SK-N-MC (cell line): ENCODE data around the gene PLA2G6.

Source experiments
- DNase-seq: peaks from one replicate; pipeline ENCODE4 v3.0.0-alpha.2; 2011; ENCODE audit warnings: low read depth, low spot score
- H3K27ac ChIP-seq: fragments of 200-600 bp; sonication (generic); 2 replicates; pipeline ENCODE4 v1.5.1; 2016; ENCODE audit warnings: mixed run types
- H3K36me3 ChIP-seq: fragments of 200-600 bp; sonication (generic); 2 replicates; pipeline ENCODE4 v1.6.1; 2017; ENCODE audit warnings: antibody characterized with exemption, low read length, mixed read lengths; ENCODE audit not compliant: insufficient read depth
- H3K4me3 ChIP-seq: fragments of 200-600 bp; sonication (generic); 2 replicates; pipeline ENCODE4 v1.5.1; 2016
- H3K9ac ChIP-seq: fragments of 200-600 bp; sonication (generic); 2 replicates; pipeline ENCODE4 v1.8.0; 2017; ENCODE audit warnings: mixed run types, mixed read lengths; ENCODE audit not compliant: insufficient read length
- H3K9me3 ChIP-seq: fragments of 200-600 bp; sonication (generic); 2 replicates; pipeline ENCODE4 v1.6.1; 2017; ENCODE audit warnings: low read depth, mild to moderate bottlenecking, antibody characterized with exemption, low read length, moderate library complexity, mixed read lengths
- EZH2 ChIP-seq: fragments of 200-600 bp; sonication (generic); IDR thresholded peaks from one replicate; pipeline ENCODE4 v1.6.1; 2017; ENCODE audit warnings: antibody characterized with exemption
- FOXP2 ChIP-seq: optimal IDR thresholded peaks from 2 replicates; pipeline ENCODE3; 2011; ENCODE audit warnings: mild to moderate bottlenecking, moderate library complexity; ENCODE audit not compliant: insufficient read depth; ENCODE audit errors: extremely low read length, control extremely low read depth
- POLR2AphosphoS5 ChIP-seq: IDR thresholded peaks from 2 replicates; pipeline ENCODE4 v1.6.1; 2012; ENCODE audit warnings: mild to moderate bottlenecking, low read depth, low read length, borderline replicate concordance

PLA2G6 gene

DNA sequence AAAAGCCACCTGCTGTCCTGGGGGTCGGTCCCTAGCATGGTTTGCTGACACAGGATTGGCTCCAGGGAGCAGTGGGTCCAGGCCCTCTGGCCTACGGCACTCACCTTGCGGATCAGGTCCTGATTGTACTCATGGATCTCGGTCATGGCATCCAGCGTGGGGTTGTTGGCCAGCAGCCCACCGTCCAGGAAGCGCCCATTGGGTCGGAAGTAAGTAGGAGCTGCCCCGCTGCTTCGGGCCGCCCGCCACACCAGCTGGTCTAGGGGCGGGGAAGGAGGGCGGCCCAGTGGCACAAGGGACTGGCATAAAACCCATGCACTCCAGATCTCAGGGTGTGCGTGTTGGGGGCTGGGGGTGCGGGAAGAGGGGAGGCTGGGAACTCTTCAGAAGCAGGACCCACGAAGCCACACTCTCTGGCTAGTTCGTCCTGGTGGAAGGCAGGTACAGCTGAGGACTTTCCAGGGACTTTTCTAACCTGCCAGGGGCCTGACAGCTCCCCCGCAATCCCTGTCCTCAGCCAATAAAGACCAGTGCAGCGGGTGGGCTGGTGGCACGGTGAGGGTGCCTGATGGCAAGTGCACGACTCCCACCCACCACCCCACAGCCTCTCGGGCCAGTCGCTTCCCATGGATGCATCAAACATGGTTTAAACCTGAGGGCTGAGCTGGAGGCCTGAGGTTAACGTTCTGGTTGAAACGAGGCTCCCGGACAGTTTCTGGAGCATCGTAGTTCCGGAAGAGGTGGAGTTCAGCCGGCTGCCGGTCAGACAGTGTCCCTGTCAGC is 66.0 kb downstream of the PLA2G6 start:
- Histone ChIP-seq H3K36me3 (no peaks in the 10 kb centered on the region), H3K9me3 (no peaks in the 10 kb centered on the region), H3K27ac (no peak overlapping the region), H3K9ac (no peak overlapping the region), H3K4me3 (no peak overlapping the region)
- no peak for TF ChIP-seq FOXP2
- TF ChIP-seq POLR2AphosphoS5 = no peak
- no peak for TF ChIP-seq EZH2
- DNase-seq = no peak

DNA sequence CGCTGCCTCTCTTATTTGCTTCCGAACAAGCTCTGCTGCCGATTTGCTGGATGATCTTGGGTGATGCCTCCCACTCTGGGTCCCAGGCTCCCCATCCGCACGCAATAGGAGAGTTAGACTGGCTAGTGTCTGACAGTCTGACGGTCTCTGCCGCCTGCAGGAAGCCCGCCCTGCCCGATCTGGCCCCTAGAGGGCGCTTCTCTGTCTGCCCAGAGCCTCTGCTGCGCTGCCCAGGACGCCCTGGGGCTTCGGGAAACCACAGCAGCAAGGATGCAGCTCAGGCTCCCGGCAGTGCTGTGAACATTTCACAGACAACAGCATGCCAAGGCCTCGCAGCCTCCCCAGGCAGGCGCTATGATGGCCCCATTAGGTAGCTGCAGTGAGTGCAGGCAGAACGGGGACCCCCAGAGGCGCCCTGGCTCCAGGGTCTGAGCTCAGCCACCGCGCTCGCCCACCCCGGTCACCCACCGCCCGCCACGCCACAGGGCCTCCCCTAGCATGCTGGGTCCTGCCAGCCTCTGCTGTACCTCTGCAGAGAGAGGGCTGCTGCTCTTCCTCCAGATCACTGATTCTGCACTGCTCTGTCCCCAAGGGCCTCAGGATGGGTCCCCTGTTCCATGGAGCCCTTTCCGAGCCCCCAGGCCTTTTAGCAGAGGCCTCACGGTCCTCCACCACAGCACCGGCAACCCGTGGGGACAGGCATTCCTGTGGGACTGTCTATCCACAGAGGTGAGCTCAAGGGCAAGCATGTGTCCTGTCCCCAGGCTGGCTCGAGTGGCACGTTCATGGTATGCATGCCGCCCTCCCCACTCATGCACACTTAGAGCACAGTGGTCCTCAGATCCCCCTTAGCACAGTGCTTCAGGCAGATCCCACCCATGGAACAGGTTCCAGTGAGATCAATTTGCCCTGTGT is 66.9 kb downstream of the PLA2G6 start:
- Histone ChIP-seq H3K4me3 (no peak overlapping the region), H3K27ac (no peak overlapping the region), H3K36me3 (no peaks in the 10 kb centered on the region), H3K9ac (no peak overlapping the region), H3K9me3 (no peaks in the 10 kb centered on the region)
- peak; percentile 18 for DNase-seq
- TF ChIP-seq EZH2 (no peak), POLR2AphosphoS5 (no peak), FOXP2 (no peak)

DNA sequence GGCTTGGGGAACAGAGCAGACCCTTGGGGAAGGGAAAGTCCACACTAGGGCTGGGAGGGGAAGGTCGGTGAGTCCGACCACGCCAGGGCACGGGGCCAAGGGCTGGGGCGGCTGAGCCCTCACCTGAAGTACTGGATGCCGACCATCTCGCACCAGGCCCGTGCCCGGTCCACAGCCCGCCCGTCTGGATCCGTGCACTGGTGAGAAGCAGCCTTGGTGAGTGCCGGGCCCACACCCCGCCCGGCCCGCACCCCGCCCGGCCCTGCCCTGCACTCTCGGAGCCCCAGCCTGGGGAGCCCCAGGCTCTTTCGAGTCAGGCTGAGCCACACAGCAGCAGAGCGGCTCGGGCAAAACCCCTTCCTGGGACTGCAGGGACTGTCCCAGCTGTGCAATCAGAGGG is 69.2 kb downstream of the PLA2G6 start:
- H3K27ac ChIP-seq = no peak overlapping the region
- TF ChIP-seq FOXP2 = no peak
- TF ChIP-seq EZH2 = no peak
- TF ChIP-seq POLR2AphosphoS5 = no peak
- no peaks in the 10 kb centered on the region for H3K9me3 ChIP-seq
- DNase-seq = no peak
- no peaks in the 10 kb centered on the region for H3K36me3 ChIP-seq
- H3K9ac ChIP-seq = no peak overlapping the region
- no peak overlapping the region for H3K4me3 ChIP-seq

DNA sequence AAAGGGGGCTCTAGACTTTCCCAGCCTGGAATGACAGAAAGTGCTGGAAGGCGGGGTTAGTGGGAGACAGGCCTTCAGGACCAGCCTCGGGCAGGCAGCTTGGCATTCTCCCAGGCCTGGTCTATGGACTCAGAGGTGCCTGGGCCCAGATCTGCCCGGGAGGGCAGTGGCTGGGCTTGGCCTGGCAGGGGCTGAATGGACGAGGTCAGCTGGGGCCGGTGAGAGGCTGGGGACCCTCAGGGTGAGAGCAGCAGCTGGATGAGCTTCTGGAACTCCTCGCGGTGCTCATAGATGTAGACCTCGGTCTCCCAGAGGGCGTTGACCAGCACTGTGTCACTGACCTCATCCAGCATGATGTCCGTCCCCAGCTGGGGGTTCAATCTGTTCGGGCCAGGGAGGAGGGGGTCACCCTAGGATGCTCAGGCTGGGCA is 69.7 kb downstream of the PLA2G6 start:
- no peak for DNase-seq
- H3K36me3 ChIP-seq = no peaks in the 10 kb centered on the region
- no peak overlapping the region for H3K4me3 ChIP-seq
- H3K9ac ChIP-seq = no peak overlapping the region
- TF ChIP-seq EZH2 (no peak), FOXP2 (no peak), POLR2AphosphoS5 (no peak)
- H3K9me3 ChIP-seq = no peaks in the 10 kb centered on the region
- H3K27ac ChIP-seq = no peak overlapping the region

DNA sequence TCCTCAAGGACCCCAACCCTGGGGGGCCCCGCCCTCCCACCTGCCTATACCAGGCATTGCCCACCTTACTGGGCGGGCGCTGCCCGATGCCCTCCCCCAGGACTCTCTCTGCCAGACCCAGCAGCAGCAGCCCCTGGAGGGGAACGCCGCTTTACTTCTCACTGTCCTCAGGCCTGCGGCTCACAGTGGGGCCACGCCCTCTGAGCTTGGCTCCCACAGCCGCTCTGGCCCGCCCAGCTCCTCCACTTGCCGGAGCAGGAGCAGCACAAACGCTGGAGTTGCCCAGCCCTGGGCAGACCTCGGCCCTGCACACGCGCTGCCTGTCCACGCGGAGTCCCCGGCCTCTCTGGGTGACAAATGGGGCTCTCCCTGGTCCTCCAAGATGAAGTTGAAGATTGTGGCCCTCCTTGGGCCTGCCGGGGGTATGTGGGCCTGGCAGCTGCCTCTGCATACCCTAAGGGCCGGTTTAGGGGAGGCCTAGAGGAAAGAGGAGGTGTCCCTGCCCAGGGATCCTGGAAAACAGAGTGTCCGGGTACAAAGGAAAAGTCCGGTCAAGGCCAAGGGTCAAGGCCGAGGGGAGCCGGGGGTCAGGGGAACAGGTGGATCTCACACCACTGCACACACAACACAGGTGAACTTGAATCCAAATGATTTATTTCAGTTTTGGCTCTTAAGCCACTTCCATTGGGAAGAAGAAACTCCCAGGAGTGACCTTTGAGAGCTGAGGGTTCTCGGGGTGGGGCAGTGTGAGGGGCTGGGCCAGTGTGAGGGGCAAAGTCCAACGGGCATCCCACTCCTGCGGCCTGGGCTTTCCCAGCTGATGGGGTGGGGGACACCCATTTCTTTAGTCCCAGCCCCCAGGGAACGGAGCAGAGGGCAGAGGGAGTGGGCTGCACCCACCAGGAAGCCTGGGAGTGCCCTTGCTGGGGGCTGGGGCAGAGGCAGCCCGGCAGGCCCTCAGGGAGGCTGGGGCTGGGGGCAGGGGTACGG is 70.5 kb downstream of the PLA2G6 start:
- Histone ChIP-seq H3K4me3 (no peak overlapping the region), H3K9ac (no peak overlapping the region), H3K36me3 (no peaks in the 10 kb centered on the region), H3K9me3 (no peaks in the 10 kb centered on the region), H3K27ac (no peak overlapping the region)
- TF ChIP-seq EZH2 = no peak
- TF ChIP-seq FOXP2 = no peak
- no peak for TF ChIP-seq POLR2AphosphoS5
- DNase-seq = no peak

DNA sequence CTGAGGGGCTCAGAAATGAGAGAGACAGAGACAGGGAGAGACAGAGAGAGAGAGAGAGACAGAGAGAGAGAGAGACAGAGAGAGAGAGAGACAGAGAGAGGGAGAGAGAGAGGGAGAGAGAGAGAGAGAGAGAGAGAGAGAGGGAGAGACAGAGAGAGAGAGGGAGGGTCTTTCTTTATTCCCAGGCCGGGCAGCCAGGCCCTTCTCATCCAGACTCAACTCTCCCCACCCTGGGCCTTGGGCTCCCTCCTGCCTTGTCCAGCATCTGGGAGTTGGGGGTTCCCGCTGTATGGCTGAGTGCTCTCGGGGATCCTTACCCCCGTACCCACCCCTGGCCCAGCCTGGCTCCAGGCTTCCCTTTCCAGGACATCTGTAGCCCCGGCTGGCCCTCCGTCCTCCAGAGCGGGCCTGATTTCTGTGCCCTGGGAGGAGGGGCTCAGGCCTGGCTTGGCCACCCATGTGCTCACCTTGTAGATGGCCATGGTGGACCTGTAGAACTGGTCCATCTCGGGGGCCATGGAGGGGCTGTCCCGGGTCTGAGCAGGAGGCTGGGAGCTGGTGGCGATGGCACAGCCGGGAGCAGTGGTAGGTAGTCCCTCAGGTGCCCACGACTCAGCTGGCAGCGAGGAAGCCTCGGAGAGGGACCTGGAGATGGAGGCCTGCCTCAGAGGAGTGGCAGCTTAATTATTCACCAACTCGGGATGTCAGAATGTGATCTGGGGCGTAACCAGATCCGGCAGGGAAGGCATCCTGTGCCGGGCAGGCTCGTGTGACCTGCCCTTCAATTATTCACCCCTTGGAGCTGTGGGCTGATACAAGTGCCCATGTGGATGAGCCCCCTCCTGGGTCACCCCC is 71.4 kb downstream of the PLA2G6 start, which contains the start of gene BAIAP2L2:
Gene BAIAP2L2, minus strand, starts transcription at position 677 of the 855 bp plus-strand sequence. Its CDS starts 159 bp downstream, at position 518.
- no peaks in the 10 kb centered on the region for H3K9me3 ChIP-seq
- H3K27ac ChIP-seq = no peak within 1 kb of the TSS
- TF ChIP-seq EZH2 (no peak), FOXP2 (no peak), POLR2AphosphoS5 (no peak)
- H3K9ac ChIP-seq = no peak within 1 kb of the TSS
- DNase-seq = no peak
- H3K36me3 ChIP-seq = no peaks in the 10 kb centered on the region
- H3K4me3 ChIP-seq = no peak within 1 kb of the TSS
